DND-41 (cell line): ENCODE measurements around the gene CFAP45.

Source experiments
- ATAC-seq: fragments of 200-7000 bp; cut with Tn5 transposase; 3 replicates; pipeline ENCODE4 v1.9.1; 2021; ENCODE audit warnings: low read depth; ENCODE audit not compliant: insufficient read depth
- DNase-seq: peaks from one replicate; pipeline ENCODE4 v3.0.0-alpha.2; 2020
- H2AFZ ChIP-seq: 2 replicates; pipeline ENCODE4 v1.6.0; 2012; ENCODE audit warnings: low read depth, low read length
- H3K27ac ChIP-seq: 2 replicates; pipeline ENCODE4 v1.5.1; 2012; ENCODE audit warnings: low read length, inconsistent platforms
- H3K27me3 ChIP-seq: fragments of 200-600 bp; sonication (generic); 2 replicates; pipeline ENCODE4 v1.6.0; 2012; ENCODE audit warnings: low read length, mild to moderate bottlenecking, inconsistent platforms; ENCODE audit not compliant: insufficient read depth, poor library complexity
- H3K36me3 ChIP-seq: 2 replicates; pipeline ENCODE4 v1.5.1; 2012; ENCODE audit warnings: low read length, inconsistent platforms; ENCODE audit not compliant: insufficient read depth
- H3K4me1 ChIP-seq: 2 replicates; pipeline ENCODE4 v1.5.1; 2012; ENCODE audit warnings: mild to moderate bottlenecking, low read length; ENCODE audit not compliant: insufficient read depth
- H3K4me2 ChIP-seq: 2 replicates; pipeline ENCODE4 v1.6.0; 2012; ENCODE audit warnings: mild to moderate bottlenecking, moderate library complexity, low read length, inconsistent platforms; ENCODE audit not compliant: insufficient read depth
- H3K4me3 ChIP-seq, 2 experiments: fragments of 200-600 bp in 1 of 2; shearing (Covaris generic) in 1 of 2; 2 replicates each; pipeline ENCODE4 v1.5.1; 2012 to 2016; ENCODE audit warnings: inconsistent platforms in 2 of 2, low read length in 2 of 2, mild to moderate bottlenecking in 2 of 2, low read depth in 1 of 2, moderate library complexity in 1 of 2
- H3K79me2 ChIP-seq: 2 replicates; pipeline ENCODE4 v1.6.0; 2012; ENCODE audit warnings: low read length, inconsistent platforms; ENCODE audit not compliant: insufficient read depth
- H3K9ac ChIP-seq: 2 replicates; pipeline ENCODE4 v1.6.0; 2012; ENCODE audit warnings: low read depth, mild to moderate bottlenecking, inconsistent platforms, low read length, moderate library complexity
- H3K9me3 ChIP-seq: 2 replicates; pipeline ENCODE4 v1.5.1; 2012; ENCODE audit warnings: low read length, moderate library complexity, mild to moderate bottlenecking, inconsistent platforms; ENCODE audit not compliant: insufficient read depth, severe bottlenecking
- H4K20me1 ChIP-seq: 2 replicates; pipeline ENCODE4 v1.6.0; 2012; ENCODE audit warnings: low read length; ENCODE audit not compliant: insufficient read depth
- CTCF ChIP-seq: IDR thresholded peaks from 2 replicates; pipeline ENCODE4 v1.5.1; 2012; ENCODE audit warnings: borderline replicate concordance, low read length, moderate library complexity, mild to moderate bottlenecking; ENCODE audit not compliant: poor library complexity, severe bottlenecking; ENCODE audit errors: extremely low read depth
- EZH2 ChIP-seq: IDR thresholded peaks from 3 replicates; pipeline ENCODE4 v1.6.1; 2012; ENCODE audit warnings: borderline replicate concordance, low read depth, mild to moderate bottlenecking, moderate library complexity, low read length, inconsistent platforms; ENCODE audit not compliant: severe bottlenecking

Gene CFAP45

GRCh38 chr1:159943908-159944622 is 44.1 kb upstream of the CFAP45 start:
- Histone ChIP-seq H3K4me1 (peaks cover 6% of the 10 kb centered on the region), H3K27me3 (peaks cover 71% of the 10 kb centered on the region), H3K36me3 (no peaks in the 10 kb centered on the region), H3K79me2 (no peaks in the 10 kb centered on the region), H3K4me2 (no peak overlapping the region), H3K27ac (no peak overlapping the region), H3K9ac (no peak overlapping the region), H3K9me3 (no peaks in the 10 kb centered on the region), H4K20me1 (no peaks in the 10 kb centered on the region; the same call in 1 of the 2 replicates), H3K4me3 (no peak overlapping the region), H2AFZ (no peak overlapping the region)
- ATAC-seq (no peak), DNase-seq (no peak)
- TF ChIP-seq CTCF (no peak), EZH2 (no peak)

GRCh38 chr1:159943278-159943640 is 43.3 kb upstream of the CFAP45 start:
- H3K27ac ChIP-seq, result no peak overlapping the region
- peaks cover 63% of the 10 kb centered on the region for H3K27me3 ChIP-seq
- no peak for ATAC-seq
- no peak for DNase-seq
- no peak overlapping the region for H3K4me3 ChIP-seq
- H3K4me2 ChIP-seq, result no peak overlapping the region
- TF ChIP-seq EZH2 (no peak), CTCF (no peak)
- H3K4me1 ChIP-seq, result peaks cover 6% of the 10 kb centered on the region
- no peaks in the 10 kb centered on the region; the same call in 1 of the 2 replicates for H4K20me1 ChIP-seq
- H3K9me3 ChIP-seq, result no peaks in the 10 kb centered on the region
- no peak overlapping the region for H2AFZ ChIP-seq
- H3K79me2 ChIP-seq, result no peaks in the 10 kb centered on the region
- H3K9ac ChIP-seq, result no peak overlapping the region
- no peaks in the 10 kb centered on the region for H3K36me3 ChIP-seq

GRCh38 chr1:159942632-159943277 is 42.8 kb upstream of the CFAP45 start:
- Histone ChIP-seq H3K79me2 (no peaks in the 10 kb centered on the region), H3K4me1 (peaks cover 6% of the 10 kb centered on the region), H3K9me3 (no peaks in the 10 kb centered on the region), H3K27me3 (peaks cover 59% of the 10 kb centered on the region), H3K4me2 (no peak overlapping the region), H3K4me3 (no peak overlapping the region), H2AFZ (no peak overlapping the region), H3K27ac (no peak overlapping the region), H3K9ac (no peak overlapping the region), H4K20me1 (no peaks in the 10 kb centered on the region; the same call in 1 of the 2 replicates), H3K36me3 (no peaks in the 10 kb centered on the region)
- DNase-seq, result no peak
- no peak for TF ChIP-seq EZH2
- no peak for TF ChIP-seq CTCF
- no peak for ATAC-seq
